Neural cell (in vitro differentiated cells): ENCODE measurements around the gene RHOH. TPM values are rescaled to one million over a fixed set of nuclear protein-coding genes. Genes with fewer than 3 reads are reported as not detected.

Experiments used
- H2AFZ ChIP-seq: fragments of 200-600, 300-800 bp; sonication (generic), shearing (Covaris generic); 2 replicates; pipeline ENCODE4 v1.6.0; 2014; ENCODE audit warnings: low read depth, mild to moderate bottlenecking, antibody characterized with exemption, low read length, moderate library complexity
- H3F3A ChIP-seq: fragments of 200-600 bp; shearing (Covaris generic); 2 replicates; pipeline ENCODE4 v1.6.1; 2016; ENCODE audit warnings: mild to moderate bottlenecking, moderate library complexity, mixed read lengths, antibody characterized with exemption, low read length; ENCODE audit not compliant: insufficient read depth, poor library complexity, severe bottlenecking
- H3K27ac ChIP-seq: fragments of 200-600, 300-800 bp; sonication (generic), shearing (Covaris generic); 2 replicates; pipeline ENCODE4 v1.5.1; 2014; ENCODE audit warnings: mild to moderate bottlenecking, low read length, moderate library complexity
- H3K27me3 ChIP-seq: fragments of 300-800, 200-600 bp; sonication (generic), shearing (Covaris generic); 2 replicates; pipeline ENCODE4 v1.6.0; 2014; ENCODE audit warnings: mild to moderate bottlenecking, low read depth, low read length, moderate library complexity; ENCODE audit not compliant: insufficient read depth
- H3K36me3 ChIP-seq: fragments of 300-800, 200-600 bp; sonication (generic), shearing (Covaris generic); 2 replicates; pipeline ENCODE4 v1.5.1; 2014; ENCODE audit warnings: mild to moderate bottlenecking, antibody characterized with exemption, low read length, moderate library complexity; ENCODE audit not compliant: insufficient read depth
- H3K4me2 ChIP-seq: fragments of 300-800, 200-600 bp; sonication (generic), shearing (Covaris generic); 2 replicates; pipeline ENCODE4 v1.6.0; 2014; ENCODE audit warnings: mild to moderate bottlenecking, low read length
- H3K4me3 ChIP-seq: fragments of 300-800, 200-600 bp; sonication (generic), shearing (Covaris generic); 2 replicates; pipeline ENCODE4 v1.5.1; 2014; ENCODE audit warnings: mild to moderate bottlenecking, low read length, moderate library complexity
- H3K79me2 ChIP-seq: fragments of 200-600 bp; shearing (Covaris generic); replicated peaks from 2 replicates; pipeline ENCODE4 v1.6.0; 2014; ENCODE audit warnings: mild to moderate bottlenecking, low read length, moderate library complexity; ENCODE audit not compliant: insufficient read depth
- H3K9ac ChIP-seq: fragments of 300-800, 200-600 bp; sonication (generic), shearing (Covaris generic); 2 replicates; pipeline ENCODE4 v1.6.1; 2016; ENCODE audit warnings: mild to moderate bottlenecking, low read length, mixed read lengths
- H3K9me2 ChIP-seq: fragments of 200-600 bp; shearing (Covaris generic); 2 replicates; pipeline ENCODE4 v1.6.1; 2016; ENCODE audit warnings: mild to moderate bottlenecking, low read length, mixed read lengths; ENCODE audit not compliant: insufficient read depth
- H3K9me3 ChIP-seq: fragments of 200-600, 300-800 bp; sonication (generic), shearing (Covaris generic); 2 replicates; pipeline ENCODE4 v1.6.1; 2016; ENCODE audit warnings: mild to moderate bottlenecking, mixed run types, low read length, moderate library complexity, mixed read lengths
- H4K20me1 ChIP-seq: fragments of 200-600 bp; shearing (Covaris generic); 2 replicates; pipeline ENCODE4 v1.6.1; 2016; ENCODE audit warnings: mild to moderate bottlenecking, mixed run types; ENCODE audit not compliant: insufficient read depth
- CTCF ChIP-seq: fragments of 450-650 bp; IDR thresholded peaks from 2 replicates; pipeline ENCODE4 v1.5.1; 2014; ENCODE audit warnings: antibody characterized with exemption, mild to moderate bottlenecking, moderate library complexity; ENCODE audit not compliant: poor library complexity, severe bottlenecking
- EP300 ChIP-seq: fragments of 450-650 bp; conservative IDR thresholded peaks from 2 replicates; pipeline ENCODE4 v1.6.1; 2014; ENCODE audit warnings: antibody characterized with exemption, mild to moderate bottlenecking, moderate library complexity; ENCODE audit not compliant: poor library complexity, severe bottlenecking
- EZH2 ChIP-seq: fragments of 200-600, 300-800 bp; shearing (Covaris generic), sonication (generic); IDR thresholded peaks from 2 replicates; pipeline ENCODE4 v1.6.1; 2014; ENCODE audit warnings: antibody characterized with exemption, low read length, borderline replicate concordance, mild to moderate bottlenecking; ENCODE audit not compliant: insufficient read depth, poor library complexity, severe bottlenecking
- MXI1 ChIP-seq: fragments of 450-650 bp; conservative IDR thresholded peaks from 2 replicates; pipeline ENCODE4 v1.6.1; 2014; ENCODE audit warnings: antibody characterized with exemption, mild to moderate bottlenecking; ENCODE audit not compliant: poor library complexity, severe bottlenecking
- POLR2AphosphoS5 ChIP-seq: IDR thresholded peaks from 2 replicates; pipeline ENCODE4 v1.6.1; 2012
- RAD21 ChIP-seq: fragments of 450-650 bp; conservative IDR thresholded peaks from 2 replicates; pipeline ENCODE4 v1.6.1; 2014; ENCODE audit warnings: antibody characterized with exemption, mild to moderate bottlenecking, moderate library complexity
- REST ChIP-seq: IDR thresholded peaks from 2 replicates; pipeline ENCODE4 v1.6.1; 2012; ENCODE audit warnings: borderline replicate concordance
- SMC3 ChIP-seq: fragments of 450-650 bp; conservative IDR thresholded peaks from 2 replicates; pipeline ENCODE4 v1.6.1; 2014; ENCODE audit warnings: antibody characterized with exemption, mild to moderate bottlenecking, moderate library complexity; ENCODE audit not compliant: poor library complexity
- TAF1 ChIP-seq: IDR thresholded peaks from 2 replicates; pipeline ENCODE4 v1.6.1; 2012; ENCODE audit warnings: low read depth
- polyA plus RNA-seq: library from polyadenylated mRNA; depleted of rRNA; stranded (reverse); fragments of >200 nt; gene quantifications from 2 replicates; pipeline ENCODE4 v1.2.3, GENCODE V29; 2014

Gene RHOH
- polyA plus RNA-seq, 1 donor from 2014 or later = not detected

DNA sequence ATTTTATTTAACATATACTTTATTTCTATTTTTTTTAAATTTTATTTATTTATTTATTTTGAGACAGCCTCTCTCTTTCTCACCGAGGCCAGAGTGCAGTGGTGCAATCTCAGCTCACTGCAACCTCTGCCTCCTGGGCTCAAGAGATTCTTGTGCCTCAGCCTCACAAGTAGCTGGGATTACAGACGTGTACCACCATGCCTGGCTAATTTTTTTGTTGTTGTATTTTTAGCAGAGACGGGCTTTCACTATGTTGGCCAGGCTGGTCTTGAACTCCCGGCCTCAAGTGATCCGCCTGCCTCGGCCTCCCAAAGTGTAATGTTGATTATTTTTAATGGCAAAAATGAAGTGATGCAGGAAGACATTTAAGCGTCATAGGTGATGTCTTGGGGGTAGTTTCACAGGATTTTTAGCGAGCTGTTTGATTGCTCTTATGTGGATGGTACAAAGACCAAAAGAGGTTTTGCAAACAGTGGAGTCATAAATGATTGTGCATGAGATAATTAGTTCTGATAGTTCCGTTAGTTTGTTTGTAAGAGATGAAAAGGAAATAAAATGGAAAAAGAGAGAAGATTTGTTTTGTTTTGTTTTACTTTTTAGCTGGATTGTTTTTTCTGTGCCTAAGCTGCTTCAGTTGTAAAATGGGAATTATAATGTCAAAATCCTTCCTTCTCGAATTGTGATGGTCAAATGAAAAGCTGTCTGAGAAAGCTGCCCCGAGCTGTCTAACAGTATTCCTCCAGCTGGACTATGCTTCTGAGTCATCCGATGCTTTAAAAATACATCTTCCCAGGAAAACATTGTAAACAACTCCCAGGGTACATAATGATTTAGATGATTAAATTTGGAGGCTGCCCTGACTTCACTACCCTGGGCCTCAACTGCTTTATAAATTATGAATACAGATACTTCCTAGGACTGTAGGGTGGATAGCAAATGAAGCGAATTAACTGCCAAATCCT, 14.7 kb downstream of the RHOH start:
- H3K36me3 ChIP-seq = no peaks in the 10 kb centered on the region
- H3K9me3 ChIP-seq = no peaks in the 10 kb centered on the region
- no peak overlapping the region for H2AFZ ChIP-seq
- no peak overlapping the region for H3K4me2 ChIP-seq
- TF ChIP-seq EP300 = no peak
- TF ChIP-seq REST = no peak
- TF ChIP-seq MXI1 = no peak
- TF ChIP-seq CTCF = no peak
- no peak for TF ChIP-seq TAF1
- no peak for TF ChIP-seq POLR2AphosphoS5
- no peak for TF ChIP-seq RAD21
- no peak for TF ChIP-seq SMC3
- no peak for TF ChIP-seq EZH2
- no peaks in the 10 kb centered on the region for H3K27me3 ChIP-seq
- no peaks in the 10 kb centered on the region for H3K9me2 ChIP-seq
- no peaks in the 10 kb centered on the region for H3F3A ChIP-seq
- H3K27ac ChIP-seq = no peak overlapping the region
- H3K4me3 ChIP-seq = no peak overlapping the region
- no peak overlapping the region for H3K9ac ChIP-seq
- H4K20me1 ChIP-seq = no peaks in the 10 kb centered on the region
- H3K79me2 ChIP-seq = no peaks in the 10 kb centered on the region

DNA sequence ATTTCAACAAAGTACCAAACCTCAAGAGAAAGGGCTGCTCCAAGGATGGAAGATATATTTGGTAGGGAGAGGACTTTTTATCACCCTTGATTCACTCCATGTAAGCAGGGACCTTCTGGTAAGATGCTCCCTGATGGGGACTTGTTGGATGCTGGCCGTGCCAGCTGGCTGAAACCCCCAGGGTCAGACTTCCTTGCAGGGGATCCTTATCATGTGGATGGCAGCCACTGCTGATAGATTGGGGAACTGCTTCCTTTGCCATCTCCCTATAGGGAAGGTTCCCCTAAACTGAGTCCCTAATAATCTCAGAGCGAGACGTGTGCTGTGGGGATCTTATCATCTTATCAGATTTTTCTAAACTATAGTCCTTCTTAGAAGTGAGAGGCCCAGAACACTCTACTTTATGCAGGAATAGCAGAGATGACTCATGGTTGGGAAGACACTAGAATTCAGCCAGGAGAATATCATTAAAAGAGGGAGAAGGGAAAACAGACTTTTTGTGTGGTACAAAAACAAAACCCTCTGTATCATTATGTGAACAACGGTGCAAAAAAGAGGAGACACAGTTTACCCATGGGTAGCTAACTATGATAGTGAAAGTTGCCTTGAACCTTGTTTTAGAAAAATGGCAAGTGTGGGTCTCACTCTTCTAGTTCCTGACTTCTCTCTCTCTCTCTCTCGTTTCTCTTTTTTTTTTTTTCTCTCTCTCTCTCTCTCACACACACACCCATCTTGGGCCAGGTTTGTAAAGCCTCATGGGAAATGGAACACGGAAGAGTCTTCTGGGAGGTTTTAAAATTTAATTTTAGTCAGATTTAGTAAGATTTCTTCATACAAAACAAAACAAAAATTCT, 16.1 kb downstream of the RHOH start:
- Histone ChIP-seq H3K27ac (no peak overlapping the region), H2AFZ (no peak overlapping the region), H4K20me1 (no peaks in the 10 kb centered on the region), H3K36me3 (no peaks in the 10 kb centered on the region), H3K9ac (no peak overlapping the region), H3K79me2 (no peaks in the 10 kb centered on the region), H3K9me3 (no peaks in the 10 kb centered on the region), H3K27me3 (no peaks in the 10 kb centered on the region), H3K4me3 (no peak overlapping the region), H3K9me2 (no peaks in the 10 kb centered on the region), H3F3A (no peaks in the 10 kb centered on the region), H3K4me2 (no peak overlapping the region)
- TF ChIP-seq REST (no peak), CTCF (no peak), SMC3 (no peak)
